NB4 (cell line): ENCODE results near the gene ITPR3.

Experiments
- CTCF ChIP-seq: IDR thresholded peaks from one replicate; pipeline ENCODE4 v1.5.1; 2012; ENCODE audit warnings: low read depth, low read length
- POLR2A ChIP-seq: IDR thresholded peaks from 2 replicates; pipeline ENCODE4 v1.6.1; 2011; ENCODE audit warnings: mild to moderate bottlenecking; ENCODE audit not compliant: insufficient read length; ENCODE audit errors: extremely low read depth
- TF ChIP-seq, protein P1 (sequence below): IDR thresholded peaks from 2 replicates; pipeline ENCODE4 v1.6.1; 2011; ENCODE audit warnings: low read depth, low read length

GRCh38 chr6:33730611-33731010, 109.5 kb downstream of the ITPR3 start:
- no peak for TF ChIP-seq POLR2A
- TF ChIP-seq CTCF = no peak
- TF ChIP-seq, protein P1, sequence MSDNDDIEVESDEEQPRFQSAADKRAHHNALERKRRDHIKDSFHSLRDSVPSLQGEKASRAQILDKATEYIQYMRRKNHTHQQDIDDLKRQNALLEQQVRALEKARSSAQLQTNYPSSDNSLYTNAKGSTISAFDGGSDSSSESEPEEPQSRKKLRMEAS = no peak
